NCI-H1092 treated with DMSO at 0.1 percent for 48 hours (cell line): Measurements from ENCODE around the gene GNB1.
"Not testable (repeated sequence)": the region's sequence is repeated elsewhere in the genome, so short reads cannot be mapped to it uniquely, and the experiment has no call there.

Source experiments
- DNase-seq: peaks from one replicate; lab custom pipeline; 2025; lab: John Stamatoyannopoulos, UW

The GNB1 gene

DNA sequence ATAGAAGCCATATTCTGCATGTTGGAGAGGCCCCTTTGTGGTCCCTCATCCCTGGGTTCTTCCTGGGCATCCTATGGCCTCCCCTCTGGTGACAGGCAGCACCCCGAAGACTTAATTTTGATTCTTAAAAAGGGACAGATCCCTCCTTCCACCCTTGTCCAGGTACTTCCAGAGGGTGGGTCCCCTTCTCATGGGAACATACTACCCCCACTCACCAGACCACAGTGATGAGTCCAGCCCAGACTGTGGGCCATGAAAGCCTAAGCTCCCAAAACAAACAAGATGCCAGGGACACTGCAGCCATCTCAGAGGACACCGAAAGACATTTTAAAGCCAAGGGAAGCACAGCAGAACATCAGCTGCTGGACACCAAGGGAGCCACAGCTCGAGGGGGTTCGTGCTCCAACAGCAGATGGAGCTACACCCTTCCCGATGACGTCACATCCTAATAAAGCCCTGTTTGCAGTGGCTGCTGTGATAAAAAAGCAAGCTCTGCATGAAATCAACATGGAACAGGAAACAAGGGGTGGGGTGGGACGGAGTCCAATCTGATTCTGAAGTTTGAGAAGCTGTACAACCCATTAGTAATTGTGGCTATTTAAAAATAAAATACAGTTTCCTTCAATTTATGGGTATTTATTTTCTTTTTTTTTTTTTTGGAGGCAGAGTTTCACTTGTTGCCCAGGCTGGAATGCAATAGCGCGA is 32.4 kb downstream of the GNB1 start:
- no peak for DNase-seq

DNA sequence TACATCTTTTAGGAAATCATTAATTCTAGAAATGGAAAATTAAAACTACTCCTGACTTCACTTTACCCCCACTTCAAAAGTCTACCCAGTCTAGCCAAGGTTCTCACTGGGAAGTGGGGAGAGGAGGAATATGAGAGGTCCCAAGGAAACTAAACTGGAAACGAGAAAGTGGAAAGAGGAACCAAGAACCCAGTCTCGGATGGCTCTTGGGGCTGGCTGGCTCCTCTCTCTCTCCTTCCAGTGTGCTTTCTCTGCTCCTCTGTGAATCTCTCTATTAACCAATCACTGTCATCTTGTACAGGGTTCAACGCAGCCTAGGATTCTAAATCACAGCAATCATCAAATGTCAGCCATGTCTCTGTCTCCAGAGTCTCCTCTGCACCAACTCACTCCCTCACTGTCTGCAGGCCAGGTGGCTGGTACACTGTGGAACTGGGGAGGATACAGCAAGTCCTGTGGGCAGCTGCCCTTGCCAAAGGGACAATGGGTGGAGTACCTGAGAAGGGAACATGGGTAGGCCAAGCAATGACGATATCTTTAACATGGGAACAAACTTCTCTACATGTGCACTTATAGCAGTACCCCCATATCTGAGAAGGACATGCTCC is 33.7 kb downstream of the GNB1 start:
- no peak for DNase-seq

DNA sequence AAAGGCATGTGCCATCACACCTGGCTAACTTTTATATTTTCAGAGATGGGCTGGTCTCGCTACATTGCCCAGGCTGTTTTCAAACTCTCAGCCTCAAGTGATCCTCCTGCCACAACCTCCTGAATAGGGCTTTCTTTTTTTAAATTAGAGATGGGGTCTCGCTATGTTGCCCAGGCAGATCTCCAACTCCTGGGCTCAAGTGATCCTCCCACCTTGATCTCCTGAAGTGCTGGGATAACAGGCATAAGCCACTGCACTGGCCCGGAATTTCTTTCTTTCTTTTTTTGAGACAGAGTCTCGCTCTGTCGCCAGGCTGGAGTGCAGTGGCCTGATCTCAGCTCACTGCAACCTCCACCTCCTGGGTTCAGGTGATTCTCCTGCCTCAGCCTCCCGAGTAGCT is 34.7 kb downstream of the GNB1 start:
- DNase-seq, result not testable (repeated sequence)

- DNase-seq, result no peak
These were observed 37.2 kb downstream of the GNB1 start for GRCh38 chr1:1853593-1854257.

DNA sequence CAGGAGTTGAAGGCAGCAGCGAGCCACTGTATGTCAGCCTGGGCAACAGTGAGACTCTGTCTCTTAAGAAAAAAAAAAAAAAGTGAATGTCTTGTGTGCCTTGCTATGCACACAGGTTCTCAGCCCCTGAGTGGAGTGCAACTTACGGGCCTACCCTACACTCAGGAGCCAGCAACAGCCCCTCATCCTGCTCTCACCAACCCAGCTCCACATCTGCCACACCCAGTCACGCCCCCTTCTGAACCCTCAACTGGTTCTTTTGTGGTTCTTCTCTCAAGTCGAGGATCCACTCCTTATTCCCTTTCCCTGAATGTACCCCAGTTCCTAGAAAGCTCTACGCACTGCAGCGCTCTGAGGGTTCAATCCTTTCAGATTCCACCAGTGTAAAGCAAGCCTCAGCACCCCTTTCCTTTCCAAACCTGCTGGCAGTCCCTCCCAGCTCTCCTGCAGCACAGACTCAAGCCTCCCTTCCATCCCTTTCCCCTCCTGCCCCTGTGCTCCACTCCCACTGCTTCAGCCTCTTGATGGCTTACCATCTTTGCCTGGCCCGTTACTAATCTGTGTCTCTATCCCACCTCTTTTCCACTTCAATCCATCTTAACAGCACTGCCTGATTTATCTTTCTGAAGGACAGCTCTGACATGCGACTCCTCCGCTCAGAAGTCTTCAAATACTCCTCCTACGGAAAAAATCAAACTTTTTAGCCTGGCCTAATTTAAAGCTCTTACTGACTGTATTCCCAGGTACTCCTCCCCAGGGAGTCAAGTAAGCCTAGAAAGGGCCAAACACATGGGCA is 38.1 kb downstream of the GNB1 start:
- DNase-seq, result no peak

DNA sequence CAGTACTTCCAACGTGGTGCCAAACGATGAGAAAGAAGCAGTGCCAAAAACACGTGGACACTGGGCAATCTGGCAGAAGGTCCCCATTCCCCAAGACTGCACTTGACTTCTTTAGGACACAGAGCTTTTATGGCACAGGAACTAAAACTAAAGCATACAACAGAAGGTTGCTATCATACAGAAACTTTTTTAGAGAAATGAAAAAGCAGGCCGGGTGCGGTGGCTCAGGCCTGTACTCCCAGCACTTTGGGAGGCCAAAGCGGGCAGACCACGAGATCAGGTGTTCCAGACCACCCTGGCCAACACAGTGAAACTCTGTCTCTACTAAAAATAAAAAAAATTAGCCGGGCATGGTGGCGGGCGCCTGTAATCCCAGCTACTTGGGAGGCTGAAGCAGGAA is 43.0 kb downstream of the GNB1 start:
- DNase-seq, result no peak

- DNase-seq, result no peak
These were observed 43.6 kb downstream of the GNB1 start for GRCh38 chr1:1847061-1847850.

DNA sequence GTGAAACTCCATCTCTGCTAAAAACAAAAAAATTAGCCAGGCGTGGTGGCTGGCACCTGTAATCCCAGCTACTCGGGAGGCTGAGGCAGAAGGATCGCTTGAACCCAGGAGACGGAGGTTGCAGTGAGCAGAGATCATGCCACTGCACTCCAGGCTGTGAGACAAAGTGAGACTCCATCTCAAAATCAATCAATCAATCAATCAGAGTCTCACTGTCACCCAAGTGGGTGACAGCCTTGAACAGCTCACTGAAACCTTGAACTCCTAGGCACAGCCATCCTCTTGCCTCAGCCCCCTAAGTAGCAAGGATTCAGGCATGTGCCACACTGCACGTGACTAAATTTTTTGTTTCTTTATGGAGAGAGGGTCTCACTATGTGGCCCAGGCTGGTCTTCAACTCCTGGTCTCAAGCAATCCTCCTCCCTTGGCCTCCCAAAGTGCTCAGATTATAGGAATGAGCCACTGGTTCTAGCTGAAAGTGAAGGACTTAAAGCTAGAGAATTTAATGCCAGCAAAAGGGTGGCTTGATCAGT is 44.4 kb downstream of the GNB1 start:
- DNase-seq, result no peak

DNA sequence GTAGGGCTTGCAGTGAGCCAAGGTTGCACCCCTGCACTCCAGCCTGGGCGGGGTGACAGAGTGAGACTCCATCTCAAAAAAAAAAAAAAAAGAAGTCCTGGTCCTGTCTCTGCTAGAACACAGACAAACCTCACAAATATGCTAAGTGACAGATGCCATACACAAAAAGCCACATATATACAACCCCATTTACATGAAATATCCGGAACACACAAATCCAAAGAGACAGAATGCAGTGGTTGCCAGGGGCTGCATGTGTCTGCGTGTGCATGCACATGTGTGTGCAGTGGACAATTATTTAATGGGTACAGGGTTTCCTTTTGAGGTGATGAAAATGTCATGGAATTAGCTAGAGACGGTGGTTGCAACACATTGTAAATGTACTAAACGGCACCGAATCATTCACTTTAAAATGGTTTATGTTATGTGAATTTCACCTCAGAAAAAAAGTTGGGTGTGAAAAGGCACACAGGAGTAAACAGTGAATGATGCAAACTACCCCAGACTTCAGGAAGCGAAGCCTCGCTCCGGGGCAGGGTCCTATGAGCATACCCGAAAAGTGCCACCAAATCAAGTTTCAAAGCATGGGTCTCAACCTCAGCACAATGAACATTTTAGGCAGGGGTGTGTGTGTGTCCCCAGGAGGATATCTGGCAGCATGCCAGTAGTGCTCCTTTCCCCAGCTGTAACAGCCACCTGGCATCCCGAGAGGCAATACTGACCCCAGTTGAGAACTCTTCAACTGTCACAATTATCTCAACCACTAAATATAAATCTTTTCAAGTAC is 48.3 kb downstream of the GNB1 start:
- peak; percentile 24 for DNase-seq

DNA sequence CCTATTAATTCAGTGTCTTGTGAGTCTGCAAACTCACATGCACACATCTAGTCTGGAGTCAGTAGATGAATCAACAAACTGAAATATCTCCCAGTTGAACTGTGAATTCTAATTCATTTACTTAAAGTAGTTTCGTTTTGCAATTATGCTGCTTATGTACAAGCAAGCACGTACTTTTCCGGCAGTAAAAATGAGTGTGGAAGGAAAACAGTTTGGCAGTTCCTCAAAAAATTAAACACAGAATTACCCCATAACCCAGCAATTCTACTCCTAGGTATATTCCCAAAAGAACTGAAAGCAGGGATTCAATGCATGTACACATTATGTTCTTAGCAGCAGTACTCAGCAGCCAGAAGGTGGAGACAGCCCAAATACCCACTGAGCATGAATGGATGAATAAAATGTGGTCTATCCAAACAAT is 49.3 kb downstream of the GNB1 start:
- no peak for DNase-seq

GRCh38 chr1:1839311-1839965 is 51.4 kb downstream of the GNB1 start:
- no peak for DNase-seq

- DNase-seq, result no peak
These were observed 54.8 kb downstream of the GNB1 start for GRCh38 chr1:1836119-1836518.

DNA sequence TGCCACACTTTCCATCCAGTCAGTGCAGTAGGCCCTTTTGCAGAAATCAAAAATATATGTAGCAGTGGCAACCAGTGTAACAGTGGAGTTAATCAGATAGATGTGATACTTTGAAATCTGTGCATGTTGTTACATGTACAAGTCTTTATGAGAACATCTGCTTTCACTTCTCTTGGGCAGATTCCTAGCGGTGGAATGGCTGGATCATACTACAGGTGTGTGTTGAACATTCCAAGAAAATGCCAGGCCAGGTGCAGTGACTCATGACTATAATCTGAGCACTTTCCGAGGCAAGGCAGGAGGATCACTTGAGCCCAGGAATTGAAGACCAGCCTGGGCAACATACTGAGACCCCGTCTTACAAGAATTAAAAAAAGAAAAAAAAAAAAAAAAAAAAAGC is 55.3 kb downstream of the GNB1 start:
- no peak for DNase-seq

DNA sequence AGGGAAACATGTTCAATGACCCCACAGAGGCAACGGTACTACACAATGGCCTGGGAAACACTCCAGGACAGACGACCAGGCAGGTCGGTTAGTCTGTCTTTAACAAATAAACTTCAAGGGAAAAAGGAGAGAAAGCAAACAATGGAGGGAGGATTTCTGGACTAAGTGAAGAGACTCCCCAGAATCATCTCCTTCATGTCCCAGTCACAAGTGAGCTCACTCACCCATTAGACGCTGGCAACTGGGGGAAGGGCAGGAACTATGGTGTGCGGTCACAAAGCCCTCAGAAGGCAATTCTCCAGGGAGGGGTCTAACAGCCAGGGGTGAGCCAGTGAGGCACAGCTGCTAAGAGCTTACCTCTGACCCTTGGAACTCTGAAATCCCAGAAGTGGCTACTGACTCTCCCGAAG is 57.0 kb downstream of the GNB1 start:
- no peak for DNase-seq

DNA sequence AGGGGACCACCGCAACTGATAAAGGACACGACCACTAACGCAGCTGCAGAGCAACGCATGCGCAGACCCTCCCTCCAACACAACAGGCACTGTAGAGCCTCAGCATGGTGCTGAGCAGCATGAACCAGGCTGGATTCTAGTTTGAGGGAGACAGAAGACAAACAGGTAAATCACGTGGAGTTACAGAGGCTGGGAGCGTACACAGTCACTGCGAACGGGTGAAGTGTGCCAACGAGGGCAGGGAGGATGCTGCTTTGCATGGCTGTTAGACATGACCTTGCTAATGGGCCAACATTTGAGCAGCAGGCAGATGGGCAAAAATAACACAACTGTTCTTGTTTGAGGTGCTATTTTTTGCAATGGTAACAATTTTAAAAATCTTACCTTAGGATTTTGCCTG is 57.4 kb downstream of the GNB1 start:
- DNase-seq, result no peak

DNA sequence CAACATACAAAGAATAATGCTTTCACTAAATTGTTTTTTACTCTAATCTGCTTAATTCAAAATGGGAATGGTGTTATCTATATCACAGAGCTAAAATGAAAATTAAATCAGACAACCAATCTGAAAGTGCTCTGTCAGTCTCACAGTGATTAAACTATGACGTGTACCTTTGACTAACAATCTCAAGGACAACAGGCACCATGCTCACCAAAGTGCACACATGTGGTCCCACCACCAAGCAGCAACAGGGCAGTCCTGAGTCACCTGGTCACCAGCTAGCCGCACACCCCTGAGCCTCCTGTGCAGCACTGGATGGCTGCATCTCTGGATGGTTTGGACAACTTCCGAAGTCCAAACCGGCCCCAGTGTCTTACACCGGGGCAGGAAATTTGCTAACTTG is 58.1 kb downstream of the GNB1 start:
- no peak for DNase-seq

DNA sequence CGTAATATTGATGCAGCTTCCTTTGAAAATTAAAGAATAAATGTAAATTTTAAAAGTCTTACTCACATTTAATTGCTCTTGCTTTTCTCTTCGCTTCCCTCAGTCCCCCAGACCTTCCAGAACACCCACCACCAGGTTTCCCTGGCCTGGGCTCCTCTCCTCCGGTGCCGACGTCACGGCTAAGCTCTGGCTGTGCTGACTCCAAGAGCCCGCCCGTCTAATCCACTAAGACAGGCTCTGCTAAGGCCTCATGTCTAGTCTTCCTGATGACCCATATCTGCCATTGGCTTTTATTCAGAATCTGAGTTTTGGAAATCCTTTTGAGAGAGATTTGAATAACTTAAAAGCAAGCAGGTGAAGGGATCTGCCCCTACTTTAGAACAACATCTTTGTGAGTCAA is 58.7 kb downstream of the GNB1 start:
- DNase-seq, result no peak

DNA sequence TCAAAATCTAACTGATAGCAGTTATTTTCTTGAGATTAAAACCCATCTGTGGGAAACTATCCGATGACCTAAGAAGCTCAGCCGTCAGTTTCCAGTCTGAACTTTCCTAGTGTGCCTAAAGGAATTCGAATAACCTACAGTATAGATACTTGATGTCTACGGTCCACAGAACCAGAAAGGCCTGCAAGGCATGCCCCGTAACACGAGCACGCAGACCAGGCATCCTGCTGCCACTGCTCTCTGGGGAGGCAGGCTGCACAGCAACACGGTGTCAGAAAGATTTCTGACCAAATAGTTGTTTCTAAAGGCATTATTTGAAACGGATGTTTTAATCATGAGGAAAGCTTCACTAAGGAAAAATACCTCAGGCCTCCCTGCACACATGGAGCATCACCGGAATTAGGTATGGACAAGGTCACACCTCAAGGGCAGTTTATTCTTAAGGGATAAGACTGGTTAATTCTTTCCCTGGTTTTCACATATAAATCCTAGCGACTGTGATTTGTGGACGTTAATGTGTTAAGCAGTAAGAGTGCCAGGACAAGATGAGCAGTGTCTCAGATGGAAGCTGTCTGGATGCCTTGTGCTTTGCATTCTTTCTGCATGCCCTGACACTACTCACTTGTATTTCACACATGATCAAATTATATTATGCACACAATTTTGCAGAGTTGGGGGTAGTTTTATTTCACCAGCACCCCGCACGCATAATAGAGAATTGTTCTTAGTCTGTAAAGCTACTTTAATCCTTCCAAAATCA is 63.6 kb downstream of the GNB1 start:
- DNase-seq, result no peak

DNA sequence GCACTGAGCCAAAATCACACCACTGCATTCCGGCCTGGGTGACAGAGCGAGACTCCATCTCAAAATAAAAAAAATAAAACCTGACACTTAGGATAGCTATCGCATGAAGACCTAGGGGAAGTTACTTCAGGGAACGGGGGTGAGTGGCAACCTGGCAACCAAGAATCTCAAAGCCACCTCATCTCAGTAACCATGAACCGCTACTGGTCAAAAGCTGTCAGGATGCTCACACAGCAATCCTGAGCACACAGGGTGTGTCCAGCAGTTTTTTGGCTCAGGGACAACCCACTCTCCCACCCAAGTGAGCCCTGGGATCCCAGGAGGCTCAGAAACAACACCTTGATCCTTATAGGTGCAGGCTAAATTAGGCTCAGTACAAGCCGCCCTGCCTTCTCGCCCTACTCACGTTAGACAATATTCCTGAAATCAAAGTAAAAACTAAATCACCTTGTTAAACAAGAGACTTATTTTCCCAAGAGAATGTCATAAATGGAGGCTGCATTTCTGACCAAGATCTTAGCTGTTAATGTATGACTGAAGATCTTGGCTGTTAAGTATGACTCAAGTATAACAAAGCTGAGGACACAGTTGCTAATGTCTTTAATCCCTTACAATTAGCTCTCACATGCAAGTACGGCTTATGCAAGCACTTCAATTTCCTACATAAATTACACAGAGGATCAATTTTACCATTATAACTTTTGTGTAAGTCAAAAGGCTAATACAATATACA is 64.4 kb downstream of the GNB1 start:
- DNase-seq, result no peak
